NB4 (cell line): ENCODE results near the gene PPM1N.

Source experiments
- CTCF ChIP-seq: IDR thresholded peaks from one replicate; pipeline ENCODE4 v1.5.1; 2012; ENCODE audit warnings: low read depth, low read length
- POLR2A ChIP-seq: IDR thresholded peaks from 2 replicates; pipeline ENCODE4 v1.6.1; 2011; ENCODE audit warnings: mild to moderate bottlenecking; ENCODE audit not compliant: insufficient read length; ENCODE audit errors: extremely low read depth

GRCh38 chr19:45514376-45515051, 16.3 kb downstream of the PPM1N start:
- no peak for TF ChIP-seq CTCF
- TF ChIP-seq POLR2A = no peak
